ENCODE results near the gene AKT3.

- TF ChIP-seq TAF1 (IDR thresholded peaks at IDR 0.05; ENCODE audit: low read depth) (no peak), CREB1 (IDR thresholded peaks at IDR 0.05; ENCODE audit: low read depth) (no peak), EP300 (IDR thresholded peaks at IDR 0.05; ENCODE audit: borderline replicate concordance) (no peak), EGR1 (IDR thresholded peaks at IDR 0.05) (no peak), USF1 (IDR thresholded peaks at IDR 0.05) (no peak), CEBPB (IDR thresholded peaks at IDR 0.05) (no peak), MAX (IDR thresholded peaks at IDR 0.05) (no peak), TCF12 (IDR thresholded peaks at IDR 0.05; ENCODE audit: low read depth) (no peak), REST (IDR thresholded peaks at IDR 0.05; ENCODE audit: low read depth) (no peak), RAD21 (IDR thresholded peaks at IDR 0.05; ENCODE audit: low read depth) (no peak)
These were observed 107.2 kb downstream of the AKT3 start for GRCh38 chr1:243742819-243743218.
